Measurements from ENCODE around the gene TUT1.

DNA sequence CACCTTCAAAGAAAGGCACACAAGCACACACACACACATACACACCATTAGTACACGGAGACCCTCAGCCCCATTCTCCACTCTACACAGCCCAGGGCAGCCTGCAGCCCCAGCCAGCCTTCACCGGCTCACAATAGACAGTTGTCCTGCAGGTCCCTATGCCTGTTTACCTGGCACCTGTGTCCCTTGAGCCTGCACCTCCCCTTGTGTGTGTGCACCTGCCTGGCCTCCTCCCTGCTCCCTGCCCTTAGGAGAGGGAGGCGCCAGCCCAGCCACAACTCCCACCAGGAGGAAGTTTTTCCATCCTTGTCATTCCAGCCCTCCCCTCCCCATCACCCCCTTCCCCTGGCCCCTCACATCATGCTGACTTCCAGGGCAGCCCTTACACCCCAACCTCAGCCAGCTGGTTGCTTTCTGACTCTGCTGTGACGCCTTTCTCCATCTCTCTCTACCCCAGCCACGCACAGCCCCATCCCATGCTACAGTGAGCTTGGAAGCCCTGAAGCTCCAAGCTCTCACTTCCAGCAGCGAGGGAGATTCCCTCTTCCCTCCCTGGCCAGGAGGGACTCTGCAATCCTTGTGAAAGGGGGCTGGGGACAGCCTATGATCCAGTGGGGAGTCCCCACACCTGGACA lies 49.1 kb downstream of the TUT1 start:
- TF ChIP-seq EZH2phosphoT487 (IDR thresholded peaks at IDR 0.05; ENCODE audit: insufficient read depth, low read depth) (no peak), EZH2 (IDR thresholded peaks at IDR 0.05; ENCODE audit: insufficient read depth, poor library complexity, severe bottlenecking) (no peak)

All from GM23248 (cell line).